ENCODE data around the gene PLXNA3.

- TF ChIP-seq CTCF (IDR thresholded peaks at IDR 0.05; ENCODE audit: low read length): no peak
- no peak for TF ChIP-seq EZH2phosphoT487 (IDR thresholded peaks at IDR 0.05; ENCODE audit: low read length)
Measured at GRCh38 chrX:154464806-154465365, 6.8 kb downstream of the PLXNA3 start.
